ENCODE measurements around the gene KRTAP10-12. TPM values are rescaled to one million over a fixed set of nuclear protein-coding genes. Genes with fewer than 3 reads are reported as not detected.

KRTAP10-12 gene
- total RNA-seq, 1 donor from 2014 or later, result not detected

- peaks cover 10% of the 10 kb centered on the region for H3K27me3 ChIP-seq (ENCODE audit: insufficient read depth, low read length)
- Mint-ChIP-seq H3K27ac (ENCODE audit: unreplicated experiment) (no peak overlapping the region), H3K4me3 (ENCODE audit: unreplicated experiment) (no peak overlapping the region), H3K36me3 (ENCODE audit: low read depth, unreplicated experiment) (no peaks in the 10 kb centered on the region), H3K27me3 (ENCODE audit: low read depth, unreplicated experiment) (peaks cover 40% of the 10 kb centered on the region), H3K9me3 (ENCODE audit: unreplicated experiment) (peaks cover 22% of the 10 kb centered on the region), H3K4me1 (ENCODE audit: low read depth, unreplicated experiment) (peaks cover 8% of the 10 kb centered on the region)
- DNase-seq (ENCODE audit: low read depth), result no peak
- H3K79me2 ChIP-seq (ENCODE audit: insufficient read depth, low read length), result no peaks in the 10 kb centered on the region
- peaks cover 2% of the 10 kb centered on the region for H3K9me3 ChIP-seq (ENCODE audit: insufficient read depth, low read depth, low read length)
- H3K4me3 ChIP-seq (ENCODE audit: insufficient read depth, low read depth, low read length), result no peak overlapping the region
- H4K20me1 ChIP-seq (ENCODE audit: insufficient read depth, low read length), result no peaks in the 10 kb centered on the region
- H2AFZ ChIP-seq (ENCODE audit: low read depth, low read length), result no peak overlapping the region
- no peaks in the 10 kb centered on the region for H3K36me3 ChIP-seq (ENCODE audit: insufficient read depth, low read length)
- no peak overlapping the region for H3K9ac ChIP-seq (ENCODE audit: low read length)
- FAIRE-seq, result no peak
- H3K27ac ChIP-seq (ENCODE audit: low read depth, low read length), result no peak overlapping the region
- TF ChIP-seq CTCF (IDR thresholded peaks at IDR 0.05; ENCODE audit: insufficient read depth, low read depth, low read length) (no peak), EZH2 (IDR thresholded peaks at IDR 0.05; ENCODE audit: insufficient read depth, low read length) (no peak)
- no peak overlapping the region for H3K4me2 ChIP-seq (ENCODE audit: low read length)
- no peaks in the 10 kb centered on the region for H3K4me1 ChIP-seq (ENCODE audit: insufficient read depth, low read length)
Observed at GRCh38 chr21:44695184-44695583, 1.8 kb upstream of the KRTAP10-12 start.

- Mint-ChIP-seq H3K36me3 (ENCODE audit: low read depth, unreplicated experiment) (no peaks in the 10 kb centered on the region), H3K27me3 (ENCODE audit: low read depth, unreplicated experiment) (peaks cover 41% of the 10 kb centered on the region), H3K4me1 (ENCODE audit: low read depth, unreplicated experiment) (peaks cover 8% of the 10 kb centered on the region), H3K9me3 (ENCODE audit: unreplicated experiment) (peaks cover 22% of the 10 kb centered on the region), H3K4me3 (ENCODE audit: unreplicated experiment) (no peak overlapping the region), H3K27ac (ENCODE audit: unreplicated experiment) (no peak overlapping the region)
- no peak overlapping the region for H3K4me2 ChIP-seq (ENCODE audit: low read length)
- H4K20me1 ChIP-seq (ENCODE audit: insufficient read depth, low read length), result no peaks in the 10 kb centered on the region
- no peak for TF ChIP-seq CTCF (IDR thresholded peaks at IDR 0.05; ENCODE audit: insufficient read depth, low read depth, low read length)
- no peak for TF ChIP-seq EZH2 (IDR thresholded peaks at IDR 0.05; ENCODE audit: insufficient read depth, low read length)
- no peak overlapping the region for H3K27ac ChIP-seq (ENCODE audit: low read depth, low read length)
- FAIRE-seq, result no peak
- no peaks in the 10 kb centered on the region for H3K4me1 ChIP-seq (ENCODE audit: insufficient read depth, low read length)
- H3K4me3 ChIP-seq (ENCODE audit: insufficient read depth, low read depth, low read length), result no peak overlapping the region
- peaks cover 14% of the 10 kb centered on the region for H3K27me3 ChIP-seq (ENCODE audit: insufficient read depth, low read length)
- no peak overlapping the region for H3K9ac ChIP-seq (ENCODE audit: low read length)
- peaks cover 2% of the 10 kb centered on the region for H3K9me3 ChIP-seq (ENCODE audit: insufficient read depth, low read depth, low read length)
- H2AFZ ChIP-seq (ENCODE audit: low read depth, low read length), result no peak overlapping the region
- H3K36me3 ChIP-seq (ENCODE audit: insufficient read depth, low read length), result no peaks in the 10 kb centered on the region
- no peaks in the 10 kb centered on the region for H3K79me2 ChIP-seq (ENCODE audit: insufficient read depth, low read length)
- DNase-seq (ENCODE audit: low read depth), result no peak
Observed at GRCh38 chr21:44695641-44696040, 1.3 kb upstream of the KRTAP10-12 start.

- Histone ChIP-seq H3K36me3 (ENCODE audit: insufficient read depth, low read length) (no peaks in the 10 kb centered on the region), H3K4me1 (ENCODE audit: insufficient read depth, low read length) (no peaks in the 10 kb centered on the region), H2AFZ (ENCODE audit: low read depth, low read length) (no peak overlapping the region), H3K27me3 (ENCODE audit: insufficient read depth, low read length) (peaks cover 21% of the 10 kb centered on the region), H4K20me1 (ENCODE audit: insufficient read depth, low read length) (no peaks in the 10 kb centered on the region), H3K79me2 (ENCODE audit: insufficient read depth, low read length) (no peaks in the 10 kb centered on the region), H3K4me3 (ENCODE audit: insufficient read depth, low read depth, low read length) (no peak overlapping the region), H3K9me3 (ENCODE audit: insufficient read depth, low read depth, low read length) (peaks cover 2% of the 10 kb centered on the region), H3K4me2 (ENCODE audit: low read length) (no peak overlapping the region), H3K27ac (ENCODE audit: low read depth, low read length) (no peak overlapping the region), H3K9ac (ENCODE audit: low read length) (no peak overlapping the region)
- Mint-ChIP-seq H3K36me3 (ENCODE audit: low read depth, unreplicated experiment) (no peaks in the 10 kb centered on the region), H3K4me1 (ENCODE audit: low read depth, unreplicated experiment) (peaks cover 8% of the 10 kb centered on the region), H3K4me3 (ENCODE audit: unreplicated experiment) (no peak overlapping the region), H3K27me3 (ENCODE audit: low read depth, unreplicated experiment) (peaks cover 42% of the 10 kb centered on the region), H3K27ac (ENCODE audit: unreplicated experiment) (no peak overlapping the region), H3K9me3 (ENCODE audit: unreplicated experiment) (peaks cover 25% of the 10 kb centered on the region)
- TF ChIP-seq EZH2 (IDR thresholded peaks at IDR 0.05; ENCODE audit: insufficient read depth, low read length) (no peak), CTCF (IDR thresholded peaks at IDR 0.05; ENCODE audit: insufficient read depth, low read depth, low read length) (no peak)
- DNase-seq (ENCODE audit: low read depth), result no peak
- FAIRE-seq, result no peak
Observed at GRCh38 chr21:44696572-44696971, 400 bp upstream of the KRTAP10-12 start.
